ENCODE data around the gene KRT81. TPM values are rescaled to one million over a fixed set of nuclear protein-coding genes. Genes with fewer than 3 reads are reported as not detected.
A peak's percentile ranks its signal among the peaks of the same experiment; 100 is the strongest.

KRT81 gene
- total and polyA plus RNA-seq, 10 donors = 0.05 to 0.37 TPM; not detected in 8

- H3K36me3 ChIP-seq = no peaks in the 10 kb centered on the region
- H3K4me1 ChIP-seq = peaks cover 0 to 7% (median 0%) of the 10 kb centered on the region in 6 donors
- WGBS, 5 donors = 43 to 49% (median 43%) methylated on average over 11 of the region's 11 CpGs
- H3K27ac ChIP-seq = no peak overlapping the region
- no peaks in the 10 kb centered on the region for H3K9me3 ChIP-seq
- DNase-seq = peak; percentile 84
- TF ChIP-seq CTCF (IDR thresholded peaks at IDR 0.05 in 8 of 11, conservative IDR thresholded peaks at IDR 0.05 in 3 of 11) = peak; percentile 53 to 86 (median 81)
- TF ChIP-seq POLR2A (IDR thresholded peaks at IDR 0.05) = no peak
- peak in 1 of 3 donors; percentile 25 for TF ChIP-seq POLR2AphosphoS5 (IDR thresholded peaks at IDR 0.05)
- no peak overlapping the region for H3K4me3 ChIP-seq
- intact Hi-C loops (cut with DNase I; ENCODE audit: low total_unique reads) = no loop called here
- peaks cover 0 to 40% (median 0%) of the 10 kb centered on the region in 7 donors for H3K27me3 ChIP-seq (replicated peaks in 1 of 7)
These were observed 35.9 kb upstream of the KRT81 start for GRCh38 chr12:52327052-52327829.

GRCh38 chr12:52324153-52324444, 32.8 kb upstream of the KRT81 start:
- H3K27me3 ChIP-seq (replicated peaks in 1 of 7) = peaks cover 0 to 66% (median 7%) of the 10 kb centered on the region in 7 donors
- 81 to 98% (median 87%) methylated on average over 3 of the region's 3 CpGs for WGBS, 5 donors

GRCh38 chr12:52323416-52324152, 32.2 kb upstream of the KRT81 start:
- H3K4me3 ChIP-seq = no peak overlapping the region
- H3K4me1 ChIP-seq = peaks cover 0 to 7% (median 0%) of the 10 kb centered on the region in 6 donors
- peak; percentile 41 for DNase-seq
- intact Hi-C loops (cut with DNase I; ENCODE audit: low total_unique reads) = no loop called here
- H3K9me3 ChIP-seq = no peaks in the 10 kb centered on the region
- no peak overlapping the region for H3K27ac ChIP-seq
- 84 to 89% (median 86%) methylated on average over 8 to 10 of the region's 10 CpGs for WGBS, 5 donors
- TF ChIP-seq POLR2AphosphoS5 (IDR thresholded peaks at IDR 0.05) (no peak), CTCF (IDR thresholded peaks at IDR 0.05 in 8 of 11, conservative IDR thresholded peaks at IDR 0.05 in 3 of 11) (no peak), POLR2A (IDR thresholded peaks at IDR 0.05) (no peak)
- peaks cover 0 to 68% (median 7%) of the 10 kb centered on the region in 7 donors for H3K27me3 ChIP-seq (replicated peaks in 1 of 7)
- no peaks in the 10 kb centered on the region for H3K36me3 ChIP-seq

More at GRCh38 chr12:52324153-52324444, 32.8 kb upstream of the KRT81 start:
- TF ChIP-seq CTCF (IDR thresholded peaks at IDR 0.05 in 8 of 11, conservative IDR thresholded peaks at IDR 0.05 in 3 of 11) = no peak
- no peak for TF ChIP-seq POLR2AphosphoS5 (IDR thresholded peaks at IDR 0.05)
- no peak for TF ChIP-seq POLR2A (IDR thresholded peaks at IDR 0.05)
- peak; percentile 44 for DNase-seq
- intact Hi-C loops (cut with DNase I; ENCODE audit: low total_unique reads) = no loop called here
- no peaks in the 10 kb centered on the region for H3K9me3 ChIP-seq
- no peak overlapping the region for H3K27ac ChIP-seq
- peaks cover 0 to 7% (median 0%) of the 10 kb centered on the region in 6 donors for H3K4me1 ChIP-seq
- H3K36me3 ChIP-seq = no peaks in the 10 kb centered on the region
- no peak overlapping the region for H3K4me3 ChIP-seq

- H3K4me3 ChIP-seq = no peak overlapping the region
- H3K27ac ChIP-seq = no peak overlapping the region
- 54 to 88% (median 63%) methylated on average over 1 of the region's 1 CpG for WGBS, 5 donors
- TF ChIP-seq CTCF (IDR thresholded peaks at IDR 0.05 in 8 of 11, conservative IDR thresholded peaks at IDR 0.05 in 3 of 11) (no peak), POLR2AphosphoS5 (IDR thresholded peaks at IDR 0.05) (no peak), POLR2A (IDR thresholded peaks at IDR 0.05) (no peak)
- H3K9me3 ChIP-seq = no peaks in the 10 kb centered on the region
- H3K4me1 ChIP-seq = peaks cover 0 to 7% (median 0%) of the 10 kb centered on the region in 6 donors
- peaks cover 0 to 65% (median 7%) of the 10 kb centered on the region in 7 donors for H3K27me3 ChIP-seq (replicated peaks in 1 of 7)
- intact Hi-C loops (cut with DNase I; ENCODE audit: low total_unique reads) = no loop called here
- DNase-seq = peak; percentile 44
- H3K36me3 ChIP-seq = no peaks in the 10 kb centered on the region
These were observed 31.7 kb upstream of the KRT81 start for GRCh38 chr12:52323001-52323400.

Measured in spleen (tissue), 11 donors.